Melanocyte of skin (primary cell): ENCODE results near the gene CENPVL3. TPM values are rescaled to one million over a fixed set of nuclear protein-coding genes. Genes with fewer than 3 reads are reported as not detected.

Source experiments
- total RNA-seq, 2 donors: library from RNA; depleted of rRNA; stranded (reverse); fragments of >200 nt; gene quantifications; 2 replicates each; pipeline ENCODE4 v1.2.3, GENCODE V29; 2012

The CENPVL3 gene
- under 1 TPM in 1 of 2 donors, not detected in 1; 0.33 TPM for total RNA-seq

DNA sequence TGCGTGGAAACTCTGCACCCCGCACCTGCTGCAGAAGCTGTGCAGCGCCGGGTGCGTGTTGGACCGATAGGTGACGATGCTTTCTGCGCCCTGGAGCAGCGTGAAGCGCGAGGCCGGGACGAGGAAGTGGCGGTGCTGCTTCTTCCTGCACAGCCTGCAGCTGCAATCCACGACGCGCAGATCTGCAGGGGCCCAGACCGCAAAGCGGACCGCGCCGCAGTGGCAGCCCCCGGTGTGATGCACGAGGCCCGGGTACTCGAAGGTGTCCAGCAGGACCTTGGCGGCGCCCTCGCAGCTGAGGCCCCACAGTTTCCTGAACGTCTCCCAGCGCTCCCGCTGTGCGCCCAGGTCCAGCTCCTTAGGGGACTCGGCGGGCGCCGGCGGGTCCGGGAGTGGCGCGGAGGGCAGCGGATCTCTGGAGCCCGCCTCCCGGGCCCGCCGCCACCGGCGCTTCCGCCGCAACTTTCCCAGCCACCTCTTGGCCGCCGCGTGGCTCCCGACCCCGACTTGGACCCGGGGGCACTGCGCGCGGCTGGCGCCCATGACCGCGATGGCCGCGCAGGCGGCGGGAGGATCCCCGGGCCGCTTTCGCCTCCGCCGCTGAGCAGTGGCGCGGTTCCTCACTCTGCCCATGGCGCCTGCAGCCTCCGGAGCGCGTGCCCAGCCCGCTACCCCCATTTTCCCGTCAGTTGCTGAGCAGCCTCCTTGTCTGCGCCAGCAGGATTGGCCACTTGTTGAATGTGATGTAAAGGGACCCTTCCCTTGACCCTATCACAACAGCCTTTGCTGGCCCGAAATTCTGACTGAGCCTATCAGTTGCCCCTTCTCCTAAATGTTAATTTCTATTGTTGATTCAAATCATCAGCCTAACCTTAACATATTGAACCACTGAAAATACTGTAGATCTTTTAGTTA is at the start of gene CENPVL3:
Gene CENPVL3 (minus strand): TSS at position 672 of the 915 bp plus-strand sequence. CDS start 39 bp downstream, at position 633.

Other genes starting within 250 kb of the CENPVL3 start
- 1 to 10 TPM; 2.8 to 5.0 TPM for gene NUDT11, start 122.3 kb downstream of the CENPVL3 start, total RNA-seq
- gene CENPVL2, start 63.9 kb upstream of the CENPVL3 start, total RNA-seq = not detected
- not detected for gene CENPVL1, start 91.6 kb upstream of the CENPVL3 start, total RNA-seq
- gene GSPT2, start 124.5 kb upstream of the CENPVL3 start, total RNA-seq = 1 to 10 TPM; 5.2 to 7.7 TPM